BE2C (cell line): ENCODE results near the gene TMEM145.

ENCODE experiments used
- DNase-seq: peaks from one replicate; pipeline ENCODE4 v3.0.0-alpha.2; 2020
- H3K27me3 ChIP-seq: fragments of 250-450 bp; sonication (Bioruptor Pico); 2 replicates; pipeline ENCODE4 v1.5.1; 2020; ENCODE audit warnings: mild to moderate bottlenecking
- H3K36me3 ChIP-seq: fragments of 250-450 bp; sonication (Bioruptor Pico); 2 replicates; pipeline ENCODE4 v1.5.1; 2020; ENCODE audit warnings: mild to moderate bottlenecking
- H3K4me1 ChIP-seq: fragments of 250-450 bp; sonication (Bioruptor Pico); 2 replicates; pipeline ENCODE4 v1.5.1; 2020
- H3K4me3 ChIP-seq: 2 replicates; pipeline ENCODE4 v1.5.1; 2011; ENCODE audit warnings: low read depth, low read length
- H3K9me3 ChIP-seq: fragments of 250-450 bp; sonication (Bioruptor Pico); 2 replicates; pipeline ENCODE4 v1.5.1; 2020
- TF ChIP-seq, protein P1 (sequence below): IDR thresholded peaks from 2 replicates; pipeline ENCODE4 v1.5.1; 2012; ENCODE audit warnings: mild to moderate bottlenecking, low read depth, low read length

Gene TMEM145

DNA sequence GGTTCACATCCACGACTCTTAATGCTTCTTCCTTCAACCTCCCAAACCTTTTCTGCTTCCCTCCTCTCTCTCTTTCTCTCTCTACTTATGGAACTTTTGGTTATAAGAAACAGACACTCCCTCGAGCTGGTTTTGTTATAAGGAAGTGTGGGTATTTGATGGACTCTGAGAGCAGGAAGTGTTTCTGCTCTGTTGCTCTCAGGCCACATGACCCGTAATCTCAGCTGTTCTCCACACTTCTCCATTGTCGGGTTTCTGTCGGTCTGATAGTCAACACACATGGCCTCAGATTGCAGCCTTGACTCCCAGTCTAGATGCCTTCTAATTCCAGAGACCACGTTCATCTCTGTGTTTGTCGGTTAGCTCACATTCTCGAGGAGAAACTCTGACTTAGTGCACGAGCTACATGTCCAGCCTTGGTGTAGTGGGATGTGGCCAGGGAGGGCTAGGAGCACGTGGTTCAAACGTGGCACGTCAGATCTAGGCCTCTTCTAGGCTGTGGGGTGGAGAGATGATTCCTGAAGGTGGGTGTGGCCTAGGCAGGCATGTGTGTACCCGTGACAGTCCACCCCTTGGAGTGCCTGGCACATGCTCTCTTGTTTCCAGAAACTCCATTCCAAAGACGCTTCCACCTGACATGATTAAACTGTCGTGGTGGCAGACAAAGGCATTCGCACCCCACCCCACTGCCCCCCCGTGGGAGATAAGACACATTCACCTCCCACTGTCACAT, 50.7 kb downstream of the TMEM145 start:
- TF ChIP-seq, protein P1, sequence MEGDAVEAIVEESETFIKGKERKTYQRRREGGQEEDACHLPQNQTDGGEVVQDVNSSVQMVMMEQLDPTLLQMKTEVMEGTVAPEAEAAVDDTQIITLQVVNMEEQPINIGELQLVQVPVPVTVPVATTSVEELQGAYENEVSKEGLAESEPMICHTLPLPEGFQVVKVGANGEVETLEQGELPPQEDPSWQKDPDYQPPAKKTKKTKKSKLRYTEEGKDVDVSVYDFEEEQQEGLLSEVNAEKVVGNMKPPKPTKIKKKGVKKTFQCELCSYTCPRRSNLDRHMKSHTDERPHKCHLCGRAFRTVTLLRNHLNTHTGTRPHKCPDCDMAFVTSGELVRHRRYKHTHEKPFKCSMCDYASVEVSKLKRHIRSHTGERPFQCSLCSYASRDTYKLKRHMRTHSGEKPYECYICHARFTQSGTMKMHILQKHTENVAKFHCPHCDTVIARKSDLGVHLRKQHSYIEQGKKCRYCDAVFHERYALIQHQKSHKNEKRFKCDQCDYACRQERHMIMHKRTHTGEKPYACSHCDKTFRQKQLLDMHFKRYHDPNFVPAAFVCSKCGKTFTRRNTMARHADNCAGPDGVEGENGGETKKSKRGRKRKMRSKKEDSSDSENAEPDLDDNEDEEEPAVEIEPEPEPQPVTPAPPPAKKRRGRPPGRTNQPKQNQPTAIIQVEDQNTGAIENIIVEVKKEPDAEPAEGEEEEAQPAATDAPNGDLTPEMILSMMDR: no peak
- DNase-seq: no peak
- no peaks in the 10 kb centered on the region for H3K27me3 ChIP-seq
- no peaks in the 10 kb centered on the region; the same call in 1 of the 2 replicates for H3K4me1 ChIP-seq
- no peak overlapping the region for H3K4me3 ChIP-seq
- H3K36me3 ChIP-seq: peaks cover 8% of the 10 kb centered on the region
- no peaks in the 10 kb centered on the region for H3K9me3 ChIP-seq

DNA sequence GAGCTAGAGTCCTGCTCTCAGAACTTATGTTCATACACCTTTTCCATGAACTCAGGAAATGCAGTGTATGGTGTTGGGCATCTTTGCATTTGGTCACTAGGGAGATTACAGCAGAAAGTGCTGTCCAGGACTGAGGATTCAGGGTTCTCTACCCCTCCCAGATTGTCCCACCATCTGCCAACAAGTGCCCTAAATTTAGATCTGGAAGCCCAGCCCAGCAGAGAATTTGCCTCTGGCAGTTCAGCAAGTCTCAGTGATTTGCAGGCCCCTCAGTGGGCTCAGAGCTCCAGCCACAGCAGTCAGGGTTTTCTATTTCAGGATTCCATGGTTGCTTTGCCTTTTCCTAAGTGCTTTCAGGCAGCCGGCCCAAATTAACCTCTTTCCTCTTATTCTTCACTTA, 53.6 kb downstream of the TMEM145 start:
- H3K4me3 ChIP-seq: no peak overlapping the region
- H3K9me3 ChIP-seq: no peaks in the 10 kb centered on the region
- H3K27me3 ChIP-seq: no peaks in the 10 kb centered on the region
- peaks cover 8% of the 10 kb centered on the region for H3K36me3 ChIP-seq
- TF ChIP-seq, protein P1: no peak
- no peak for DNase-seq
- no peaks in the 10 kb centered on the region for H3K4me1 ChIP-seq

GRCh38 chr19:42367929-42368328, 54.8 kb downstream of the TMEM145 start:
- TF ChIP-seq, protein P1: no peak
- DNase-seq: no peak
- Histone ChIP-seq H3K4me3 (no peak overlapping the region), H3K27me3 (no peaks in the 10 kb centered on the region), H3K9me3 (no peaks in the 10 kb centered on the region), H3K36me3 (peaks cover 8% of the 10 kb centered on the region), H3K4me1 (no peaks in the 10 kb centered on the region)

- H3K4me3 ChIP-seq: no peak overlapping the region
- no peaks in the 10 kb centered on the region for H3K9me3 ChIP-seq
- DNase-seq: no peak
- no peaks in the 10 kb centered on the region for H3K27me3 ChIP-seq
- H3K36me3 ChIP-seq: peaks cover 5% of the 10 kb centered on the region
- TF ChIP-seq, protein P1: no peak
- H3K4me1 ChIP-seq: no peaks in the 10 kb centered on the region
Measured at GRCh38 chr19:42368360-42368759, 55.3 kb downstream of the TMEM145 start.

GRCh38 chr19:42368765-42369164, 55.7 kb downstream of the TMEM145 start:
- Histone ChIP-seq H3K27me3 (no peaks in the 10 kb centered on the region), H3K9me3 (no peaks in the 10 kb centered on the region), H3K4me3 (no peak overlapping the region), H3K4me1 (no peaks in the 10 kb centered on the region), H3K36me3 (peaks cover 1% of the 10 kb centered on the region)
- no peak for DNase-seq
- TF ChIP-seq, protein P1: no peak

DNA sequence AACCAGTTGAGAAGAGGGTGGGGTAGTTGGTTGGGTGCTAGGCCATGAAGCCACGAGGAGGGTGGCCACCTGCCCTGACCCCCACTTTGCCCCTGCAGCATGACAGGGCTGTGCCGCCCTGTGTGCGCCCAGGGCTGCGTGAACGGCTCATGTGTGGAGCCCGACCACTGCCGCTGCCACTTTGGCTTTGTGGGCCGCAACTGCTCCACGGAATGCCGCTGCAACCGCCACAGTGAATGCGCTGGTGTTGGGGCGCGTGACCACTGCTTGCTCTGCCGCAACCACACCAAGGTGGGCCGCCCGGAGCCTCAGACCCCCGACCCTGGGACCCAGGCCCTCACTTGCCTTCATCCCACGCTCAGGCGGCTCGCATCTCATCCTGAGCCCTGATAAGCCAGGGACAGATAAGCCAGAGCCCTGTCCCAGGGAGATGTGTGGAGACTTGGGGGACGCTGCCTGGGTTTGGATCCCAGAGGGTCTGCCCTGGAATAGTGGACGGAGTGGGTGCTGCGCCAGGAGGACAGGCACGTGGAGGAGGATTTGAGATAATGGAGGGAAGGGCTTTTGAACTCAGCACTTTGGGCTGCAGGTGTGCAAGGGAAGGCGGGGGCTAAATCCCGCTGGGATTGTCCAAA, 56.4 kb downstream of the TMEM145 start:
- no peak for DNase-seq
- H3K4me1 ChIP-seq: no peaks in the 10 kb centered on the region
- H3K36me3 ChIP-seq: peaks cover 3% of the 10 kb centered on the region
- H3K9me3 ChIP-seq: no peaks in the 10 kb centered on the region
- no peak overlapping the region for H3K4me3 ChIP-seq
- no peaks in the 10 kb centered on the region for H3K27me3 ChIP-seq
- TF ChIP-seq, protein P1: no peak
